GM18867 (cell line): ENCODE data around the gene PRKCSH.
"Not testable (repeated sequence)": the region's sequence is repeated elsewhere in the genome, so short reads cannot be mapped to it uniquely, and the experiment has no call there.

Experiments
- ATAC-seq: cut with Tn5 transposase; IDR thresholded peaks from one replicate; pipeline ENCODE4 v1.9.1; 2021; ENCODE audit warnings: mild to moderate bottlenecking, moderate library complexity; ENCODE audit not compliant: unreplicated experiment

Gene PRKCSH, protein sequence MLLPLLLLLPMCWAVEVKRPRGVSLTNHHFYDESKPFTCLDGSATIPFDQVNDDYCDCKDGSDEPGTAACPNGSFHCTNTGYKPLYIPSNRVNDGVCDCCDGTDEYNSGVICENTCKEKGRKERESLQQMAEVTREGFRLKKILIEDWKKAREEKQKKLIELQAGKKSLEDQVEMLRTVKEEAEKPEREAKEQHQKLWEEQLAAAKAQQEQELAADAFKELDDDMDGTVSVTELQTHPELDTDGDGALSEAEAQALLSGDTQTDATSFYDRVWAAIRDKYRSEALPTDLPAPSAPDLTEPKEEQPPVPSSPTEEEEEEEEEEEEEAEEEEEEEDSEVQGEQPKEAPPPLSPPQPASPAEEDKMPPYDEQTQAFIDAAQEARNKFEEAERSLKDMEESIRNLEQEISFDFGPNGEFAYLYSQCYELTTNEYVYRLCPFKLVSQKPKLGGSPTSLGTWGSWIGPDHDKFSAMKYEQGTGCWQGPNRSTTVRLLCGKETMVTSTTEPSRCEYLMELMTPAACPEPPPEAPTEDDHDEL

GRCh38 chr19:11435057-11435832 lies at the start of gene PRKCSH, which contains the start of gene ODAD3:
Gene PRKCSH (plus strand): TSS chr19:11435635. CDS start chr19:11436118, 483 bp downstream.
Gene ODAD3 (minus strand): TSS chr19:11435121. CDS start chr19:11435016, 105 bp downstream.
- peak; percentile 87 for ATAC-seq

- no peak for ATAC-seq
Measured at GRCh38 chr19:11387162-11388034, 48.0 kb upstream of the PRKCSH start.

GRCh38 chr19:11390359-11390758 lies 45.1 kb upstream of the PRKCSH start:
- ATAC-seq: no peak

DNA sequence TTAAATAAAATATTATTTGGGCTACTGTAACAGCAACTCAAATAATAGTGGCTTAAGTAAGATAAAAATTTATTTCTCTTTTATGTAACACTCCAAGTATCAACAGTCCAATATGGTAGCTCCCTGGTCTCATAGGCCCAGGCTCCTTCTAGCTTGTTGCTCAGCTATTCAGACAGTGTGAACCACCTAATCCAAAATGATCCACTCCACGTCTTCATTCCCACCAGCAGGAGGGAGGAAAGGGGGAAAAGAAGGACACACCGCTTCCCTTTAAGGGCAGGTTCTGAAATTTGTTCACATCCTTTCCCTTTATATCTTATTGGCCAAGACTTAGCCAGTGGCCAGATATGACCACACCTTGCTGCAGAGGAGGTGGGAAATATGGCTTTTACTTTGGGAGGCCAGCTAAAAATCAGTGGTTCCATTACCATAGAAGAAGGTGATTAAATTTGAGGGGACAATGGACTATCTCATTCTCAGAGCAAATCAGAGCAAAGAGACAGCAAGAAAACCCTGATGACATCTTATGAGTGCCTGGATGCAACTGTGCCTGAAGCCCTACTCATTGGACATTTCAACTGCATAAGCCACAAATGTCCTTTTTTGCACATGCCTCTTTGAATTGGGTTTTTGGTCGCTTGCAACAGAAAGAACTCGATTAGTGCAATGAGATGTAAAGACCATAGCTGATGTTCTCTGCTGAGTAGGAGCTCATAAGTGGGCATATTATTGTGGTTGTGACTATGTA lies 44.3 kb upstream of the PRKCSH start:
- ATAC-seq: no peak

DNA sequence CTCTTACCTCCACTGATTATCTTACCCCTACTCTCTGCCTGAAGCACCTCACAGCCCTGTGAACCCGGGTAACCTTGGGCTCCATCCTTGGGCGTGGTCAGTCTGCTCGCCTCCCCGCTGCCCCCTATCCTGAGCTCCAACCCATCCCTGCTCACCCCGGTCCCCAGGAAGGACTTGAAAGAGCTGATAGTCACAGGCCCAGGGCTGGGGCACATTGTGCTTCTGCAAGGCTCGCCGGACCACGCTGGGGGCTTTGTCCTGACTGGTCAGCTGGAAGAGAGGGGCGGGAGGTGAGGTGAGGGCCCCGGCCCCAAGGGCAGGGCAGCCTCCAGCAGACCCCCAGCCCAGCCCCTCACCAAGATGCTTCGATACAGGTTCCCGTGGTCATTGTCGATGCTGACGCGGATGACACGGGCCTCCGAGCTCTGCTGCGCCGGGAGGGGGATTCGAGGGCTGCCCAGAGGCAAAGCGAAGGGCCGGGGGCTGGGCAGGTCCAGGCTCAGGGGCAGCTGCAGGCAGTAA lies 38.3 kb upstream of the PRKCSH start:
- ATAC-seq: no peak

GRCh38 chr19:11399667-11400066 lies 35.8 kb upstream of the PRKCSH start:
- ATAC-seq: no peak

DNA sequence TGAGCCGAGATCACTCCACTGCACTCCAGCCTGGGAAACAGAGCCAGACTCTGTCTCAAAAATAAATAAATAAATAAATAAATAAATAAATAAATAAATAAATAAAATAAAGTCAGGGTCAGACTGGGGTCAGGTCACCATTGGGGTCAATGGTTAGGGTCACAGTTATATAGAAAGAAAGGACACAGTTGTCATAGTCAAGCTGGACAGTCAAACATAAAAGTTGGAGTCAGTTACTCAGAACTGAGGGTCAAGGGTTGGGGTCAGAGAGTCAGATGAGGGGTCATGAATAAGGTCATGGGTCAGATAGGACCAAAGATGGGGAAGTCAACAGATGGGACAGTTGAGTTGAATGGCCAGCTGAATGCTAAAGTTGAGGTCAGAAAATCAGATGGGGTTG lies 34.6 kb upstream of the PRKCSH start:
- ATAC-seq: no peak

- no peak for ATAC-seq
Measured at GRCh38 chr19:11401808-11402543, 33.5 kb upstream of the PRKCSH start.

DNA sequence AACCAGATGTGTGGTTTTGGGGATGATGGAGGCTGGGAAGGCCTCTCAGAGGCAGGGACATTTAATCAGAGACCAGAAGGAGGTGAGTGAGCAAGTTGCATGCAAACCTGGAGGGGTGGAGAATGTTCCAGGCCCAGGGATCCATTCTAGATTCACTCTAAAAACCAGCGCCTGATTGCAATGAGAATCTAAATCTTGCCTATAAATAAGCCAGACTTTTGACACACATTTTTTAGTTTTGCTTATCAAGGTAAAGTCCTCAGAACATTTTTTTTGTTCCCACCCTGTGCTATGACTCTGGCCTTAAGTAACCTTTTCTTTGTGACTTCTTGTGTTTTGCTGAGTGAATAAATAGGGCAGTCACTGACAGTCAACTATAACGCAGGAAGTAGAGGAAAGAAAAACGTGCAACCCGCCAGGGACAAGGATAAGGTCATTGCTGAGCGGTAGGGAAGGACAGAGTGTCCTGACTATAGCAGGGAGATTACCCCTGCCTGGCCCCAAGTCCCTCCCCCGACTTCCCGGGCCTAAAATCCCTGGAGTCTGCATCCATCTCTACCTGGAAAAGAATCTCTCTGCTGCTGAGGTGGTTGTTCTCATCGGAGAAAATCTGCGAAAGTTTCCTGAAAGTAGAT lies 30.7 kb upstream of the PRKCSH start:
- no peak for ATAC-seq

DNA sequence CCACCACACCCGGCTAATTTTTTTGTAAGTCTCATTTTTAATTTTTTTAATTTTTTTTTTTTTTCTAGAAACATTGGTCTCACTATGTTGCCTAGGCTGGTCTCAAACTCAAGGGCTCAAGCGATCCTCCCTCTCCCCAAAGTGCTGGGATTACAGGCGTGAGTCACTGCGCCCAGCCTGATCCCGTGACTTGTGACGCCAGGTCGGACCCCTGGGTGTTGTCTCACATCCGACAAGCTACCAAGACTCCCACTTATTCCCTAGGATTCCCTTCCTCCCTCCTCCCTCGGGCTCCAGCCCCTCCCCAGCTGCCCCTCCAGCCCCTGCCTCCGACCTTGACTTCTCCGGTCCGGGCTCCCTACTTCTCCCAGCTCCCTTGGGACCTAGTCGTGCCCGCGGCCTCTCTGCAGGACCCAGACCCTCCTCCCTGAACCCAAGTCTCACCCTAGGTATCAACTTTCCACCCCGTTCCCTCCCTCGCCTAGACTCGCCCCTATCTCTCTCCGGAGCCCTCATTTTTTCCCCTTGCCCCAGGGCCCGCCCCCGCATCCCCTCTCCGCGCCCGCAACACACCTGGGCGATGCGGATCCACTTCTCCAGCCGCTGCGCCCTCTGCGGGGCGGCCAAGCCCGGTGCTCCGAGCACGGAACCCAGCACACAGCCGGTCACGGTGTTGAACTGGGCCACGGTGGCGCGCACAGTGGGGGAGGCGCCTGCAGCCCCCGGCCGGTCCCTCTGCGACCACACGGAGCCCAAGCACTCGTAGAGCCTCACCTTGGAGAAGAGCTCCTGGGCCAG lies 29.4 kb upstream of the PRKCSH start:
- ATAC-seq: no peak

- ATAC-seq: not testable (repeated sequence)
Measured at GRCh38 chr19:11406703-11407236, 28.7 kb upstream of the PRKCSH start.

GRCh38 chr19:11408591-11408990 lies 26.8 kb upstream of the PRKCSH start:
- ATAC-seq: no peak

DNA sequence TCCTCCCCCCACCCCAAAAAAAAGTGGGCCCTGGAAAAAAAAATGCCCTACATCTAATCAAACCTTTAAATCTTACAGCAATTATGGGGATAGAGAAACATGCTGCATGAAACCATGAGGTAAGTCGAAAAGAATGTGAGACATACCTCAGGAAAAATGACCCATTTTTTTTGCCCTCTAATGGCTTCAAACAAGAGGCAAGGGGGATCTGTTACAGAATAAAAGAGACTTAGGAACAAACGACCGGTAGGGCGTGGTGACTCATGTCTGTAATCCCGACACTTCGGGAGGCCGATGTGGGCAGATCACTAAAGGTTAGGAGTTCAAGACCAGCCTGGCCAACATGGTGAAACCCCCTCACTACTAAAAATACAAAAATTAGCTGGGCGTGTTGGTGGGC lies 24.8 kb upstream of the PRKCSH start:
- ATAC-seq: no peak

GRCh38 chr19:11414544-11414943 lies 20.9 kb upstream of the PRKCSH start:
- no peak for ATAC-seq

DNA sequence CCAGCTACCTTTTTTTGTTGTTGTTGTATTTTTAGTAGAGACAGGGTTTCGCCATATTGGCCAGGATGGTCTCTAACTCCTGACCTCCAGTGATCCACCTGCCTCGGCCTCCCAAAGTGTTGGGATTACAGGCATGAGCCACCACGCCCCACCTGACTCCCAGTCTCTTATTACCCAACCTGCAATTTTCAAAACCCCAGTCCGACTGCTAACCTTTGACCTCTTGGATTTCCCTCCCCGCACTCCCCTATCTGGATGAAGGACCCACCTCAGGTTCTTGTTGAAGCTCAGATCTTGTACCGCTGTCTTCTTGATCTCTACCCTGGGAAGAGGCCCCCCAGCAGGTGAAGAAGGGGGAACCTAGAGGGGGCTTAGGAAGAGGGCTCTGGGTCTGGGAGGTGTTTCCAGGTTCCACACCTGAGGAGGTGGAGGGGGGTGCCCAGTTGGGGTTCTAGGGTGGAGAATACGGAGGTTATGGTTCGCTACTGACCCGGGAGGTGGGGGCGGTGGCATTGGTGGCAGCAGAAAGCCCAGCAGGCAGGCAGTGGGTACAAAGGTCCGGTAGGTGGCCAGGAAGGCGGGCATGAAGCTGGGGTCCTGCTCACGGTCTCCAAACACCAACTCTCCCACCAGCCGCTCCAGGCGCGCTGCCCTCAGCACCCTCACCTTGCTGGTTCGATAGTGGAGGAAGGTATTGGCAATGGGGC lies 18.9 kb upstream of the PRKCSH start:
- ATAC-seq: no peak

- no peak for ATAC-seq
Measured at GRCh38 chr19:11418094-11418548, 17.3 kb upstream of the PRKCSH start.
